SHP77 treated with DMSO at 0.1 percent for 48 hours (cell line): Measurements from ENCODE around the gene PLPPR1.
"Not testable (repeated sequence)": the region's sequence is repeated elsewhere in the genome, so short reads cannot be mapped to it uniquely, and the experiment has no call there.

Source experiments
- DNase-seq: peaks from one replicate; lab custom pipeline; 2025; lab: John Stamatoyannopoulos, UW

The PLPPR1 gene

DNA sequence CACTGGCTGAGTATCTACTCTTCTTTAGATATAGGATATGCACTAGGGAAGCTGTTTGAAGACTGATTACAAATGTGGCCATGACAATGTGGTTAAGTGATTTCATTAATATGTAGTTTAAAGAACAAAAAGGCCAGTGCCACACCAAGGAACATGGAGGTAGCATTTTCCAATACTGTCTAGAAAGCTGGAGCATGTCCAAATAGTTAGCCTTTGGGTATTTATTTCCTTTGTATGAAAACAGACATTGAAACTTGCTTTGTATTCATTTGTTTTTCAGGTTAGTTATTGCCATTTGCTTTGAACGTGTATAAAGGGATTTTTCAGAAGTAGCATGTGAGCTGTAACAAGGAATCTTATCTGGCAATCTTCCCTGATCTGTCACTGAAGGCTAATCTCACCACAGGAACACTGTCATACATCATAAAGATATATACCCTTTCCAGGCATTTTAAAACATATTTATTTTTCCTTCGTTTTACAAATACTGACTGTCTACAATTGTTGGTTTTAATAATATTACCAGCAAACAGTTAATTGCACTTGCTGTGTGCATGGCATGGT, 93.4 kb downstream of the PLPPR1 start:
- no peak for DNase-seq

DNA sequence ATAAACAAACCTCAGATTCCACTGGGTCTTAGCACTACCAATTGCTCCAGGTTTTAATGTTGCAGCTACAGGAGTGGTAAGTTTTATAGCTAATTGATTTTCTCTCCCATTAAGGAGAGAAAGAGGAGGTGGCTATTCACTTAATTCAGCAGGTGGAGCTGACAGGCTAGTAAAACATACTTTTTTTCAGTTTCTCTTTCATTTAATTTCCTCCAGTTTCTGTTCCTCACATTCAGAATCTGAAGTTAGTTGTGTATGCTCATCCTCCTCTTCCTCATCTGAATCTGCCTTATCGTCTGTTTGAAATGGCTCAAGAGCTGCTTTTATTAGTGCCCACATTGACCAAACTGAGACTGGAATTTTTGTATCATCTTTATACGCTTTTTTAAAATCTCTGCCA, 98.0 kb downstream of the PLPPR1 start:
- DNase-seq = no peak

DNA sequence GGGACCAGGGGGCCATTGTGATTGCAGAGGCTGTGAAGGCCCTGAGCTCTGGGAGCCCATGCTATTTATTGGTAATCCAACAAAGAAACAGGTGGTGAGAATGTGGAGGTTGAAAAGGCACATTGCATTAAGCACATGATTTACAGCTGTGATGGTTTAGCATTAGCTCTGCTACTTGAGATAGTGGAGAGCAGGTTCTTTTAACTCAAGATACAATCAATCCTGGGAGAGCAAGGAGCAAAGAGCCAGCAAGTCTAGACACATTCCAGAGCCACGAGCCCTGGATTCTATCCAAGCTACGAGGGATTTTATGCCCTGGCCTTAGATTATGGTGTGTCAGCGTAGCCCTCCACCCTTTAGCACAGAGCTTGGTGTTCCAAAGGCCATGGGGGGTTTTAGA, 98.8 kb downstream of the PLPPR1 start:
- not testable (repeated sequence) for DNase-seq

GRCh38 chr9:101128623-101129022, 100.1 kb downstream of the PLPPR1 start:
- no peak for DNase-seq

DNA sequence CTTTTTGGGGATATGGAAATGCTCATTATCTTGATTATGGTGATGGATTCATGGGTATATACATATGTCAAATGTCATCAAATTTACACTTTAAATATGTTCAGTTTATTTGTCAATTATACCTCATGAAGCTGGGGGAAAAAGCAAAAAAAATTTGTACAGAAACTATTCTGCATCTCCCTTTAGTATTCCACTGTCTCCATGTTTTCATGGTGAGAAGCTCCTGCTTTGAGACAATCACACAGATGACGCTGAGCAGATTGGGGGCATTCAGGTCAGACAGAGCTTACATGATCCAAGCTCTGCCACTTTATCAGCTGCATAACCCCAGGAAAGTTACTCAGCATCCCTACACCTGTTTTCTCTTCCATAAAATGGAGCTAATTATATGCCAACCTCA, 101.5 kb downstream of the PLPPR1 start:
- DNase-seq = no peak

DNA sequence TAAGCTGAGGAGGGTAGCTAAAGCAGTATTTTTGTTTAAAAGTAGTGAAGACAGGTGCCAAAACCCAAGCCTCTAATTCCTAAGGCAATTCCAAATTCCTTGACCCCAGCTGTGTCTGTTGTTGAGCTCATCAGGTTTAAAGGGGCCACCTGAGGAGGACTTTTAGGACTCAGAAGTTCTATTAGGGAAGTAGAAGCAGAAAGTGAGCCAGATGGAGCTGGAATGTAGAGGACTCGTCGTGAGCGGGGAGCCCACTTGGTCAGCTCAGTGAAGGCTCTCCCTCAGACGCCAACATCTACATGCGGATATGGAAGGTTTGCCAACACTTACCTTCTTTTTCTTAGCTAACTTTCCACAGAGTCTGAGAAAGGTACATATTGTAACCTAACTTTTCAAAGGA, 102.8 kb downstream of the PLPPR1 start:
- no peak for DNase-seq

DNA sequence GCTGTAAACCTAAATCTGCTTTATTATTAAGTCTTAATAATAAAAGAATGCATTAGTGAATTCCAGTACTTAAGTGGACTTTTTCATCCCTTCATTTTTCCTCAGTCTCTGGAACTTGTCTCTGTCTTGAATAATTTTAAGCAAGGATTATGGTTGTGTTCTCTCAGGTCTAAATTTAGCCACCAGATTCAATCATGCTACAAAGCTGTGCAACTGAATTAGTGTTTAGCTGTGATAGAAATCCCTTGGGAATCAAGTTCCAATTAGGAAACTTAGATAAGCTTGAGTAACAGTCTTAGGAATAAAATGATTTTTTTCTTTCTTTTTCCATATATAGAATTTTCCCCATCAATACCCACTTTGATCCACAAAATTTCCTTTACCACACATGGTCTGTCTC, 104.3 kb downstream of the PLPPR1 start:
- no peak for DNase-seq

GRCh38 chr9:101138509-101138908, 110.0 kb downstream of the PLPPR1 start:
- no peak for DNase-seq

DNA sequence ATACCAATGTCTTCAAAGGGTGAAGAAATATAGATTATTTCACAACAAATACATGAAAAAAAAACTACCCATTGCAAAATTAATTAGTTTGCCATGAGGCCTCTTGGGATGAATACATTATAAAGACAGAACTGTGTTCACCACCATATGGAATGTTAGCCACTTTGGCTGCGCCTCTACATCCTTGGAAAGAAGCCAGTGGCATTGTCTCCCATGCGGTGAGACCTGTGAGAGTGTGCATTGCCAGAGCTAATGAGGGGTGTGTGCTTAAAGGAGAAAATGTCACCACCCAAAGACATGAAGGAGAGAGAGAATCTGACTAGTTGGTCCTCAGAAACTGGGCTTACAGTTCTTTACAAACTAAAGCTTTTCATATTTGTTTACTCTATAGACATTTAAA, 110.6 kb downstream of the PLPPR1 start:
- DNase-seq = no peak

DNA sequence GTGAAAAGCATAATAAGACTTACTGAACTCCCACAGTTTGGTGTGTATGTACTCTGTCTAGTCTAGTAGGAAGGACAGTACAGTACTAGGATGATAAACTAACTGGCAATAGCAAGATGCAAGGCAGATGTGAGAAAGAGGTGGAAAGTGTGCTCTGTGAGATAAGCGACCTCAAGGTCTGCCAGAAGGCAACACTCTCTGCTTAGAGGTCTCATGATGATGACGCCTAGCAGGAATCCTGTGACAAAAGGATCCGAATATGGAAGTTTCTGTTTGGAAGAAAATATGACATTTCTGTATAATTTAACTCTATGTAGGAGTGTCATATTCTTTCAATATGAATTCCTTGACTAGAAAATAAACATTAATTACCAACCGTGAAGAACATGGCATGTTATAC, 112.2 kb downstream of the PLPPR1 start:
- no peak for DNase-seq

DNA sequence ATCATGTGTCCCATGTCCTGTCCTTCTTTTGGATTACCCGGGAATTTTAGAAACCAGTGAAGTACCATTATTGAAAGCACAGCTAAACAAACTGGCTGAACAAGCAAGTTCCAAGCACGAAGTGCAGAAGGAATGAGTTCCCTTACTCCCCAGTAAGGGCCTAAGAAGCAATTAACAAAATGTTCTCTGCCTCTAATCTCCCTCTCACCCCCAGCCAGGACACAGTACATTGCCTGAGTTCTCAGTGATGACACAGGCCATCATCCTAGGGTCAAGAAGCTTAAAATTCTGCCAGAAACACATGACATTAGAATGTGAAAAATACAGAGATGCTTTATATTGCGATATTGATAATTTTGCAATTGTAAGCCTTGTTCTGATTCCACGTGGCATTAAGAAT, 118.0 kb downstream of the PLPPR1 start:
- DNase-seq = no peak

GRCh38 chr9:101148344-101148743, 119.8 kb downstream of the PLPPR1 start:
- DNase-seq = no peak

DNA sequence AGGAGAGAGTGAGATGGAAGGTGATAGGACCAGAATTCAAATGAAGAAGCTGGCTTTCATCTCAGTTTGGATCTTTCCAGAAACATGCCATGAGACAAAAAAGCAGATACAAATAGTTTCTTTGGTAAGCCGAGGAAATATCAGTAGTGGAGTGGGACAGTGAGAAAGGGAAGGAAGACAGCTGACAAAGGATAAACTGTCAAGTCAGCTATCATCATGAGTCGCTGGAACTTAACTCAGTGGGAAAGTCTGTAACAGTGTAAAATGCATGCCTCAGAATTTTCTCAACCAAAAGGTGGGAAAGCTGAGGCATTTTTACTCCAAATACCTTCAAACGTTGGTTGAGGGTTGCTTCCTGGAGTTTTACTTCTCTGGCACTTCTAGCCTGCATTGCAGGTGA, 129.8 kb downstream of the PLPPR1 start:
- DNase-seq = no peak

- DNase-seq = no peak
These were observed 133.7 kb downstream of the PLPPR1 start for GRCh38 chr9:101162231-101162630.

- DNase-seq = no peak
These were observed 136.6 kb downstream of the PLPPR1 start for GRCh38 chr9:101165131-101165530.

DNA sequence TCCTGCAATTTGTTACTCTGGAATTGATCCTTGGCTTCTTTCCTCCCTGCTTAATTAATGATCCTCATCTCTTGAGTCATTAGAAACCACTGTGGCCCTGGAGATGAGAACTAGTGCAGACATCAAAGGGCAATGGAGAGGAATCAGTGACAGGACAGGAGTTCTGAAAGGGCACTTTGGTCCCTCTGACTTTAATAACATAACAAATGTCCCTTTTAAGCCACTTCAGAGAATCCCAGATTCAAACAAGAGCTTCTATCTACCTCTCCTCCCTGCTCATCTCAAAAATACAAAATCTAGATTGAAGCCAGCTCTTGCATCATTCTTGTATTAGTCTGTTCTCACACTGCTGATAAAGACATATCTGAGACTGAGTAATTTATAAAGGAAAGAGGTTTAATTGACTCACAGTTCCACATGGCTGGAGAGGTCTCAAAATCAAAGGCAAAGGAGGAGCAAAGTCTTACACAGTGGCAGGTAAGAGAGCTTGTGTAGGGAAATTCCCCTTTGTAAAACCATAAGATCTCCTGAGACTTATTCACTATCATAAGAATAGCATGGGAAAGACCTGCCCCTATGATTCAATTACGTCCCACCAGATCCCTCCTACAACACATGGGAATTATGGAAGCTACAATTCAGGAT, 139.1 kb downstream of the PLPPR1 start:
- DNase-seq = no peak

- no peak for DNase-seq
These were observed 144.1 kb downstream of the PLPPR1 start for GRCh38 chr9:101172616-101173015.

DNA sequence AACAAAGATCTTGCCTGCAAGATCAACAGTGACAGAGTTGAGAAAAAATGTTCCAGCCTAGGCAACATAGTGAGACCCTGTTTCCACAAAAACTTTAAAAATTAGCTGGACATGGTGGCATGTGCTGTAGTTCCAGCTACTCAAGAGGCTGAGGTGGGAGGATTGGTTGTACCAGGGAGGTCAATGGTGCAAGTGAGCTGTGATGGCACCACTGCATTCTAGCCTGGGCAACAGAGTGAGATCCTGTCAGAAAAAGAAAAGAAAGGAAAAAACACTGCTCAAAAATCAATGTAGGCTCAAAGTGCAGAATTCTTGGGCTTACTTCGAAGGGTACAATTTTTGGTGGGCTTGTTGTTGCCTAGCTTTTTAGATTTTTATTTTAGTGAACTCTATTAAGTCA, 145.4 kb downstream of the PLPPR1 start:
- no peak for DNase-seq

GRCh38 chr9:101176384-101176783, 147.9 kb downstream of the PLPPR1 start:
- DNase-seq = no peak

GRCh38 chr9:101184813-101185278, 156.3 kb downstream of the PLPPR1 start:
- DNase-seq = no peak

DNA sequence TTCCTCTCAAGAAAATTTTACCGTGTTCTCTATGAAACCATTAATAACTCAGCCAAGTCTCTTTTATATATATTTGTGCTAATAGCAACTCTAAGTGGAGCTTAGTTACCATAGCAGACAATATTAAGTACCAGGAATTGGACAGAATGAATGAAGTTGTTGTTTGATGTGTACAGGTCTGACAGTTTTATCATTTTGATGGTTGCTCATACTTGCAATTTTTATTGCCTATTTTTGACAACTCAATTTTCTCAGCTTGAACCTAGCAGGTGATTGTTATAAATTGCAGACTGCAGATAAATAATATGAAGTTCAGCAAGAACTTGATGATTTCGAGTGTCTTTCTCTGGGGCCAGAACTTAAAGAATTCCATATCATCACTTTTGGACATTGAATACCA, 163.2 kb downstream of the PLPPR1 start:
- DNase-seq = no peak

DNA sequence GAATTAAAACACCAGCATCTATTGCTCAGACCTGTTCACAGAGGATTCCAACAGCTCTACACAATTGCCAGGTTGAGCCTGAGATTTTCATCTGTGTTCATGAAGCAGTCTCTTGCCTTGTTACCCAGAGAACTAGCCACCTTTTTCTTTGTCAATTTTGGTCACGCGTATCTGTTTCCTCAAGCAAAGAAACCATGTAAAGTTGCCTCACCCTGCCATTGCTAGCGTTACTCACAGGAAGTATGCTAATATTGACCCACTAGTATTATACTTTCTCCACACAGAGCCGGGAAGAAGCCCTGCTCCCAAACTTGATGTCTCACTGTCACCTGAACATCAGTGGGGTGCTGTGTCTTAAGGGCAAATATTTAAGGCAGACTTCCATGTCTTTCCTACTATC, 168.5 kb downstream of the PLPPR1 start:
- DNase-seq = no peak

DNA sequence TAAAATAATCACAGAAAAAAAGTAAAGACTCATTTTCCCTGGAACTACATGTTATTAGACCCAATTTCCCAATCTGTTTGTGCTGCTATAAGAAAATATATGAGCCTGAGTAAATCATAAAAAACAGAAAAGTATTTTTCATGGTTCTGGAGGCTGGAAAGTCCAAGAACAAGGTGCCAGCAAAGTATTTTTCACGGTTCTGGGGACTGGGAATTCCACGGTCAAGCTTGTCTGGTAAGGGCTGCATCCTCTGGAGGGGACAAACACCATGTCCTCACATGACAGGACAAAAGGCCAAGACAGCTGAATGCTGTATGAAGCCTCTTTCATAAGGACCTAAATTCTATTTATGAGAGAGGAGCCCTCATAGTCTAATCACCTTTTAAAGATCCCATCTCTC, 172.3 kb downstream of the PLPPR1 start:
- no peak for DNase-seq

DNA sequence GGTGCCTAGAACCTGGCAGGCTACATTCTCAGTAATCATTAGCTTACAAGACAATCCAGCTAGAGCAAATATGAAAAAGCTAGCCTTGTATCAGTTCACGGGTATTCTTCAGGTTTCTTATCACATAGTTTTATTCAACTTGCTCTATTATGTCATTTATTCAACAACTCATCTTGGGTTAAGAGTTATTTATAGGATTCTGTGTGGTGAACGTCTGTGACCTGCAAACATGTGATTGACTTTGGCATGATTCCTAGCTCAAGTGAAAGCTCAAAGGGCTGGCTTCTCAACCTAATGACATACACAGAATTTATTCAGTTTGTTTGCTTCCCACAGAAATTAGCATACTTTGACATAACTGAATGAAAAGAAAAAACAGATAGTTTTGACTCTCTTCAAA, 173.1 kb downstream of the PLPPR1 start:
- DNase-seq = peak; percentile 1
